ENCODE data around the gene S100A6. TPM values are rescaled to one million over a fixed set of nuclear protein-coding genes. Genes with fewer than 3 reads are reported as not detected.

Gene S100A6
- total RNA-seq, 4 donors from 2014 or later: 135 to 264 (median 241) TPM

- Histone ChIP-seq H3K4me1 (peaks cover 87% of the 10 kb centered on the region), H3K36me3 (no peaks in the 10 kb centered on the region), H3K27ac (peak overlapping the region; percentile 91), H3K4me3 (no peak overlapping the region), H3K9me3 (no peaks in the 10 kb centered on the region), H3K27me3 (no peaks in the 10 kb centered on the region)
- DNase-seq (ENCODE audit: low spot score in 2 of 2): no peak
- no peak for TF ChIP-seq POLR2AphosphoS5 (IDR thresholded peaks at IDR 0.05)
- no peak for TF ChIP-seq EP300 (IDR thresholded peaks at IDR 0.05)
- TF ChIP-seq POLR2A (IDR thresholded peaks at IDR 0.05): no peak
- no peak for TF ChIP-seq CTCF (IDR thresholded peaks at IDR 0.05)
- 56% methylated on average over 10 of the region's 10 CpGs for WGBS
Observed at GRCh38 chr1:153550827-153551500, 15.2 kb upstream of the S100A6 start.

- Histone ChIP-seq H3K4me3 (no peak overlapping the region), H3K4me1 (peaks cover 92% of the 10 kb centered on the region), H3K27ac (peak overlapping the region; percentile 91), H3K9me3 (no peaks in the 10 kb centered on the region), H3K36me3 (no peaks in the 10 kb centered on the region), H3K27me3 (no peaks in the 10 kb centered on the region)
- TF ChIP-seq POLR2A (IDR thresholded peaks at IDR 0.05) (no peak), POLR2AphosphoS5 (IDR thresholded peaks at IDR 0.05) (no peak), EP300 (IDR thresholded peaks at IDR 0.05) (no peak), CTCF (IDR thresholded peaks at IDR 0.05) (no peak)
- no peak for DNase-seq (ENCODE audit: low spot score in 2 of 2)
- WGBS: 40% methylated on average over 4 of the region's 4 CpGs
Observed at GRCh38 chr1:153550398-153550758, 14.6 kb upstream of the S100A6 start.

GRCh38 chr1:153549741-153550397 is 14.1 kb upstream of the S100A6 start:
- TF ChIP-seq CTCF (IDR thresholded peaks at IDR 0.05) (no peak), POLR2A (IDR thresholded peaks at IDR 0.05) (no peak), POLR2AphosphoS5 (IDR thresholded peaks at IDR 0.05) (no peak), EP300 (IDR thresholded peaks at IDR 0.05) (no peak)
- Histone ChIP-seq H3K4me3 (no peak overlapping the region), H3K36me3 (no peaks in the 10 kb centered on the region), H3K27ac (peak overlapping the region; percentile 91), H3K27me3 (no peaks in the 10 kb centered on the region), H3K4me1 (peaks cover 96% of the 10 kb centered on the region), H3K9me3 (no peaks in the 10 kb centered on the region)
- DNase-seq (ENCODE audit: low spot score in 2 of 2): no peak
- 54% methylated on average over 5 of the region's 6 CpGs for WGBS

- Histone ChIP-seq H3K27ac (peak within 1 kb of the TSS; percentile 91), H3K36me3 (no peaks in the 10 kb centered on the region), H3K9me3 (no peaks in the 10 kb centered on the region), H3K4me3 (no peak within 1 kb of the TSS), H3K4me1 (peaks cover 96% of the 10 kb centered on the region), H3K27me3 (no peaks in the 10 kb centered on the region)
- peak in 1 of 2 donors; percentile 92 for DNase-seq (ENCODE audit: low spot score in 2 of 2)
- TF ChIP-seq EP300 (IDR thresholded peaks at IDR 0.05) (no peak), POLR2AphosphoS5 (IDR thresholded peaks at IDR 0.05) (peak in 1 of 3 donors; percentile 76), POLR2A (IDR thresholded peaks at IDR 0.05) (no peak)
- WGBS: 45% methylated on average over 13 of the region's 14 CpGs
Observed at GRCh38 chr1:153548722-153549688, 13.2 kb upstream of the S100A6 start, which contains the start of gene S100A3. Gene S100A3, minus strand, starts transcription at chr1:153549258. Its CDS starts 773 bp downstream, at chr1:153548485.

Measured in suprapubic skin (tissue), 4 donors.